Measurements from ENCODE around the gene ADAMTS17.

Gene ADAMTS17

GRCh38 chr15:100332231-100332630, 9.5 kb downstream of the ADAMTS17 start:
- no peak overlapping the region for H3K27ac ChIP-seq (ENCODE audit: low read depth, low read length)
- no peak overlapping the region for H3K9ac ChIP-seq (ENCODE audit: low read length)
- H3K27me3 ChIP-seq (ENCODE audit: control insufficient read depth, insufficient read depth, low read length) = no peaks in the 10 kb centered on the region
- H3K4me1 ChIP-seq (ENCODE audit: control insufficient read depth, insufficient read depth, low read length) = peaks cover 8% of the 10 kb centered on the region; the same call in 1 of the 2 replicates
- H3K9me3 ChIP-seq (ENCODE audit: control insufficient read depth, insufficient read depth, low read depth, low read length) = no peaks in the 10 kb centered on the region
- no peak overlapping the region for H3K4me3 ChIP-seq (ENCODE audit: low read depth, low read length)
- H3K36me3 ChIP-seq (ENCODE audit: control insufficient read depth, insufficient read depth, low read length) = no peaks in the 10 kb centered on the region

- Histone ChIP-seq H3K9me3 (ENCODE audit: control insufficient read depth, insufficient read depth, low read depth, low read length) (no peaks in the 10 kb centered on the region), H3K27me3 (ENCODE audit: control insufficient read depth, insufficient read depth, low read length) (no peaks in the 10 kb centered on the region), H3K36me3 (ENCODE audit: control insufficient read depth, insufficient read depth, low read length) (no peaks in the 10 kb centered on the region), H3K27ac (ENCODE audit: low read depth, low read length) (no peak overlapping the region), H3K9ac (ENCODE audit: low read length) (no peak overlapping the region), H3K4me1 (ENCODE audit: control insufficient read depth, insufficient read depth, low read length) (peaks cover 8% of the 10 kb centered on the region; the same call in 1 of the 2 replicates), H3K4me3 (ENCODE audit: low read depth, low read length) (no peak overlapping the region)
Measured at GRCh38 chr15:100330629-100331215, 11.1 kb downstream of the ADAMTS17 start.

GRCh38 chr15:100330221-100330620, 11.6 kb downstream of the ADAMTS17 start:
- no peaks in the 10 kb centered on the region for H3K36me3 ChIP-seq (ENCODE audit: control insufficient read depth, insufficient read depth, low read length)
- H3K4me1 ChIP-seq (ENCODE audit: control insufficient read depth, insufficient read depth, low read length) = peaks cover 8% of the 10 kb centered on the region; the same call in 1 of the 2 replicates
- peaks cover 4% of the 10 kb centered on the region; the same call in 1 of the 2 replicates for H3K9me3 ChIP-seq (ENCODE audit: control insufficient read depth, insufficient read depth, low read depth, low read length)
- H3K27me3 ChIP-seq (ENCODE audit: control insufficient read depth, insufficient read depth, low read length) = no peaks in the 10 kb centered on the region
- no peak overlapping the region for H3K4me3 ChIP-seq (ENCODE audit: low read depth, low read length)
- H3K27ac ChIP-seq (ENCODE audit: low read depth, low read length) = no peak overlapping the region
- no peak overlapping the region for H3K9ac ChIP-seq (ENCODE audit: low read length)

GRCh38 chr15:100328796-100329195, 13.0 kb downstream of the ADAMTS17 start:
- no peak overlapping the region for H3K9ac ChIP-seq (ENCODE audit: low read length)
- H3K27ac ChIP-seq (ENCODE audit: low read depth, low read length) = no peak overlapping the region
- H3K4me1 ChIP-seq (ENCODE audit: control insufficient read depth, insufficient read depth, low read length) = no peaks in the 10 kb centered on the region; the same call in 1 of the 2 replicates
- H3K36me3 ChIP-seq (ENCODE audit: control insufficient read depth, insufficient read depth, low read length) = no peaks in the 10 kb centered on the region
- peaks cover 4% of the 10 kb centered on the region; the same call in 1 of the 2 replicates for H3K9me3 ChIP-seq (ENCODE audit: control insufficient read depth, insufficient read depth, low read depth, low read length)
- no peaks in the 10 kb centered on the region for H3K27me3 ChIP-seq (ENCODE audit: control insufficient read depth, insufficient read depth, low read length)
- H3K4me3 ChIP-seq (ENCODE audit: low read depth, low read length) = no peak overlapping the region

- Histone ChIP-seq H3K36me3 (ENCODE audit: control insufficient read depth, insufficient read depth, low read length) (no peaks in the 10 kb centered on the region), H3K27ac (ENCODE audit: low read depth, low read length) (no peak overlapping the region), H3K27me3 (ENCODE audit: control insufficient read depth, insufficient read depth, low read length) (no peaks in the 10 kb centered on the region), H3K9me3 (ENCODE audit: control insufficient read depth, insufficient read depth, low read depth, low read length) (peaks cover 6% of the 10 kb centered on the region; the same call in 1 of the 2 replicates), H3K4me3 (ENCODE audit: low read depth, low read length) (no peak overlapping the region), H3K4me1 (ENCODE audit: control insufficient read depth, insufficient read depth, low read length) (no peaks in the 10 kb centered on the region), H3K9ac (ENCODE audit: low read length) (no peak overlapping the region)
Measured at GRCh38 chr15:100318880-100319279, 22.9 kb downstream of the ADAMTS17 start.

- H3K4me3 ChIP-seq (ENCODE audit: low read depth, low read length) = no peak overlapping the region
- H3K27ac ChIP-seq (ENCODE audit: low read depth, low read length) = no peak overlapping the region
- H3K4me1 ChIP-seq (ENCODE audit: control insufficient read depth, insufficient read depth, low read length) = no peaks in the 10 kb centered on the region
- H3K9ac ChIP-seq (ENCODE audit: low read length) = no peak overlapping the region
- H3K9me3 ChIP-seq (ENCODE audit: control insufficient read depth, insufficient read depth, low read depth, low read length) = peaks cover 13% of the 10 kb centered on the region; the same call in 1 of the 2 replicates
- no peaks in the 10 kb centered on the region for H3K27me3 ChIP-seq (ENCODE audit: control insufficient read depth, insufficient read depth, low read length)
- H3K36me3 ChIP-seq (ENCODE audit: control insufficient read depth, insufficient read depth, low read length) = no peaks in the 10 kb centered on the region
Measured at GRCh38 chr15:100314809-100315400, 26.9 kb downstream of the ADAMTS17 start.

GRCh38 chr15:100311833-100312476, 29.8 kb downstream of the ADAMTS17 start:
- H3K27ac ChIP-seq (ENCODE audit: low read depth, low read length) = no peak overlapping the region
- no peaks in the 10 kb centered on the region for H3K4me1 ChIP-seq (ENCODE audit: control insufficient read depth, insufficient read depth, low read length)
- peaks cover 7% of the 10 kb centered on the region; the same call in 1 of the 2 replicates for H3K9me3 ChIP-seq (ENCODE audit: control insufficient read depth, insufficient read depth, low read depth, low read length)
- H3K4me3 ChIP-seq (ENCODE audit: low read depth, low read length) = no peak overlapping the region
- H3K27me3 ChIP-seq (ENCODE audit: control insufficient read depth, insufficient read depth, low read length) = no peaks in the 10 kb centered on the region
- H3K9ac ChIP-seq (ENCODE audit: low read length) = no peak overlapping the region
- H3K36me3 ChIP-seq (ENCODE audit: control insufficient read depth, insufficient read depth, low read length) = no peaks in the 10 kb centered on the region

- Histone ChIP-seq H3K9ac (ENCODE audit: low read length) (no peak overlapping the region), H3K27ac (ENCODE audit: low read depth, low read length) (no peak overlapping the region), H3K4me1 (ENCODE audit: control insufficient read depth, insufficient read depth, low read length) (no peaks in the 10 kb centered on the region), H3K27me3 (ENCODE audit: control insufficient read depth, insufficient read depth, low read length) (no peaks in the 10 kb centered on the region), H3K36me3 (ENCODE audit: control insufficient read depth, insufficient read depth, low read length) (no peaks in the 10 kb centered on the region), H3K9me3 (ENCODE audit: control insufficient read depth, insufficient read depth, low read depth, low read length) (peaks cover 7% of the 10 kb centered on the region; the same call in 1 of the 2 replicates), H3K4me3 (ENCODE audit: low read depth, low read length) (no peak overlapping the region)
Measured at GRCh38 chr15:100311154-100311625, 30.6 kb downstream of the ADAMTS17 start.

- Histone ChIP-seq H3K9ac (ENCODE audit: low read length) (no peak overlapping the region), H3K27me3 (ENCODE audit: control insufficient read depth, insufficient read depth, low read length) (no peaks in the 10 kb centered on the region), H3K27ac (ENCODE audit: low read depth, low read length) (no peak overlapping the region), H3K4me1 (ENCODE audit: control insufficient read depth, insufficient read depth, low read length) (no peaks in the 10 kb centered on the region), H3K4me3 (ENCODE audit: low read depth, low read length) (no peak overlapping the region), H3K9me3 (ENCODE audit: control insufficient read depth, insufficient read depth, low read depth, low read length) (peaks cover 7% of the 10 kb centered on the region; the same call in 1 of the 2 replicates), H3K36me3 (ENCODE audit: control insufficient read depth, insufficient read depth, low read length) (no peaks in the 10 kb centered on the region)
Measured at GRCh38 chr15:100310513-100311153, 31.1 kb downstream of the ADAMTS17 start.

- Histone ChIP-seq H3K9me3 (ENCODE audit: control insufficient read depth, insufficient read depth, low read depth, low read length) (peaks cover 7% of the 10 kb centered on the region; the same call in 1 of the 2 replicates), H3K27me3 (ENCODE audit: control insufficient read depth, insufficient read depth, low read length) (no peaks in the 10 kb centered on the region), H3K36me3 (ENCODE audit: control insufficient read depth, insufficient read depth, low read length) (no peaks in the 10 kb centered on the region), H3K9ac (ENCODE audit: low read length) (no peak overlapping the region), H3K4me3 (ENCODE audit: low read depth, low read length) (no peak overlapping the region), H3K4me1 (ENCODE audit: control insufficient read depth, insufficient read depth, low read length) (no peaks in the 10 kb centered on the region), H3K27ac (ENCODE audit: low read depth, low read length) (no peak overlapping the region)
Measured at GRCh38 chr15:100310041-100310405, 31.8 kb downstream of the ADAMTS17 start.

All from HUES6 (cell line).